PC-9 (cell line): ENCODE results near the gene DDOST. TPM values are rescaled to one million over a fixed set of nuclear protein-coding genes. Genes with fewer than 3 reads are reported as not detected.

ENCODE experiments used
- BruUV-seq: library from RNA; stranded (reverse); fragments of 400-500 nt; replicated peaks from 2 replicates; lab custom pipeline; 2021; lab: Mats Ljungman, UMichigan
- CTCF ChIA-PET: fragments of 300-600 bp; sonication (Branson Sonifier 250); formaldehyde crosslinking; loops from one replicate; lab custom pipeline; 2022; ENCODE audit warnings: antibody characterized with exemption; lab: Charles Lee
- POLR2A ChIA-PET: fragments of 300-600 bp; sonication (Branson Sonifier 250); formaldehyde crosslinking; loops from one replicate; lab custom pipeline; 2022; ENCODE audit warnings: antibody characterized with exemption; ENCODE audit not compliant: unreplicated experiment; lab: Charles Lee
- DNase-seq, 2 experiments: peaks; one replicate each; pipeline versions ENCODE4 v3.0.0 to v3.0.0-alpha.2; 2015 to 2022; ENCODE audit warnings: mixed read lengths in 1 of 2
- H2AFZ ChIP-seq: fragments of 200-600 bp; sonication (generic); 2 replicates; pipeline ENCODE4 v1.8.1; 2017; ENCODE audit warnings: antibody characterized with exemption
- H3F3A ChIP-seq: fragments of 200-600 bp; sonication (generic); 2 replicates; pipeline ENCODE4 v1.8.1; 2017; ENCODE audit warnings: antibody characterized with exemption, mild to moderate bottlenecking, low read depth; ENCODE audit not compliant: insufficient read depth
- H3K27ac ChIP-seq: fragments of 200-600 bp; sonication (generic); 2 replicates; pipeline ENCODE4 v1.6.1; 2016; ENCODE audit warnings: mixed run types
- H3K27me3 ChIP-seq: fragments of 200-600 bp; sonication (generic); 2 replicates; pipeline ENCODE4 v1.6.1; 2016; ENCODE audit warnings: low read depth, mixed run types; ENCODE audit not compliant: insufficient read depth
- H3K36me3 ChIP-seq: fragments of 200-600 bp; sonication (generic); 2 replicates; pipeline ENCODE4 v1.6.1; 2016; ENCODE audit warnings: low read depth, mixed run types
- H3K4me1 ChIP-seq: fragments of 200-600 bp; sonication (generic); replicated peaks from 2 replicates; pipeline ENCODE4 v1.6.1; 2016; ENCODE audit warnings: mixed run types; ENCODE audit not compliant: insufficient read depth
- H3K4me2 ChIP-seq: fragments of 200-600 bp; sonication (generic); 2 replicates; pipeline ENCODE4 v1.6.1; 2017; ENCODE audit warnings: mixed run types
- H3K4me3 ChIP-seq: fragments of 200-600 bp; sonication (generic); 2 replicates; pipeline ENCODE4 v1.6.1; 2016; ENCODE audit warnings: mixed run types
- H3K79me2 ChIP-seq: fragments of 200-600 bp; sonication (generic); 2 replicates; pipeline ENCODE4 v1.6.1; 2017; ENCODE audit warnings: low read depth, mixed run types
- H3K9me2 ChIP-seq: fragments of 200-600 bp; sonication (generic); 2 replicates; pipeline ENCODE4 v1.8.1; 2017; ENCODE audit warnings: mild to moderate bottlenecking; ENCODE audit not compliant: insufficient read depth
- H3K9me3 ChIP-seq: fragments of 200-600 bp; sonication (generic); 2 replicates; pipeline ENCODE4 v1.8.1; 2016; ENCODE audit warnings: low read depth; ENCODE audit not compliant: insufficient read depth
- H4K20me1 ChIP-seq: fragments of 200-600 bp; sonication (generic); 2 replicates; pipeline ENCODE4 v1.8.1; 2017; ENCODE audit not compliant: insufficient read depth
- CTCF ChIP-seq: fragments of 200-600 bp; sonication (generic); conservative IDR thresholded peaks from 2 replicates; pipeline ENCODE4 v1.6.1; 2017; ENCODE audit warnings: mixed run types, antibody characterized with exemption, mild to moderate bottlenecking, moderate library complexity
- EZH2 ChIP-seq: fragments of 200-600 bp; sonication (generic); IDR thresholded peaks from 2 replicates; pipeline ENCODE4 v1.8.0; 2017; ENCODE audit warnings: antibody characterized with exemption, low read depth
- intact Hi-C: fragments of 100-400 bp; cut with micrococcal nuclease; formaldehyde crosslinking; loops from one replicate; pipeline ENCODE4 v1.10.0; 2022; ENCODE audit not compliant: unreplicated experiment
- total RNA-seq: library from RNA; stranded (reverse); gene quantifications from 2 replicates; pipeline ENCODE4 v1.2.3, GENCODE V29; 2021

DDOST gene
- total RNA-seq, 1 experiment from 2014 or later, result 251 TPM

GRCh38 chr1:20645414-20645813 is 15.8 kb downstream of the DDOST start:
- Histone ChIP-seq H3K36me3 (no peaks in the 10 kb centered on the region), H3K4me3 (no peak overlapping the region), H3K79me2 (no peaks in the 10 kb centered on the region), H4K20me1 (no peaks in the 10 kb centered on the region), H3K27ac (no peak overlapping the region), H2AFZ (no peak overlapping the region), H3K9me3 (no peaks in the 10 kb centered on the region), H3K4me1 (no peaks in the 10 kb centered on the region), H3F3A (0 out of 2 replicates have a peak, but pooled peaks cover 3% of the 10 kb centered on the region), H3K27me3 (no peaks in the 10 kb centered on the region), H3K4me2 (no peak overlapping the region), H3K9me2 (no peaks in the 10 kb centered on the region)
- intact Hi-C loops, result no loop called here
- ChIA-PET CTCF (no interaction called here), POLR2A (interaction anchor here (0.5 to 0.6 kb wide), 2 partner anchors 32 to 432 kb away, joined by 4 to 6 read pairs; no protein-coding TSS in a partner anchor)
- TF ChIP-seq EZH2, result no peak
- TF ChIP-seq CTCF, result no peak
- DNase-seq, result no peak
- no TSS peak for BruUV-seq

- H3K4me1 ChIP-seq, result no peaks in the 10 kb centered on the region
- H3K9me3 ChIP-seq, result no peaks in the 10 kb centered on the region
- H3K27ac ChIP-seq, result no peak overlapping the region
- no peak for DNase-seq
- no peak overlapping the region for H3K4me2 ChIP-seq
- no peak for TF ChIP-seq EZH2
- TF ChIP-seq CTCF, result no peak
- H3K27me3 ChIP-seq, result no peaks in the 10 kb centered on the region
- CTCF ChIA-PET, result no interaction called here
- BruUV-seq, result no TSS peak
- no peaks in the 10 kb centered on the region for H3K36me3 ChIP-seq
- intact Hi-C loops, result no loop called here
- 0 out of 2 replicates have a peak, but pooled peaks cover under 1% of the 10 kb centered on the region for H3F3A ChIP-seq
- no peak overlapping the region for H3K4me3 ChIP-seq
- H2AFZ ChIP-seq, result no peak overlapping the region
- POLR2A ChIA-PET, result no interaction called here
- H3K9me2 ChIP-seq, result no peaks in the 10 kb centered on the region
- H4K20me1 ChIP-seq, result no peaks in the 10 kb centered on the region
- H3K79me2 ChIP-seq, result no peaks in the 10 kb centered on the region
Measured at GRCh38 chr1:20644416-20644815, 16.8 kb downstream of the DDOST start.

GRCh38 chr1:20643080-20643479 is 18.1 kb downstream of the DDOST start:
- DNase-seq, result no peak
- no peaks in the 10 kb centered on the region for H3K9me2 ChIP-seq
- TF ChIP-seq EZH2 (no peak), CTCF (no peak)
- H3K4me1 ChIP-seq, result no peaks in the 10 kb centered on the region
- H2AFZ ChIP-seq, result no peak overlapping the region
- H3K9me3 ChIP-seq, result no peaks in the 10 kb centered on the region
- H4K20me1 ChIP-seq, result no peaks in the 10 kb centered on the region
- no peaks in the 10 kb centered on the region for H3F3A ChIP-seq
- H3K36me3 ChIP-seq, result no peaks in the 10 kb centered on the region
- no peak overlapping the region for H3K4me3 ChIP-seq
- intact Hi-C loops, result no loop called here
- H3K79me2 ChIP-seq, result no peaks in the 10 kb centered on the region
- BruUV-seq, result no TSS peak
- no peak overlapping the region for H3K27ac ChIP-seq
- no peak overlapping the region for H3K4me2 ChIP-seq
- ChIA-PET CTCF (no interaction called here), POLR2A (interaction anchor here (0.6 kb wide), 1 partner anchor 123 kb away, joined by 3 read pairs; no protein-coding TSS in a partner anchor)
- no peaks in the 10 kb centered on the region for H3K27me3 ChIP-seq
